ENCODE measurements around the gene ATP2B2.

The ATP2B2 gene

DNA sequence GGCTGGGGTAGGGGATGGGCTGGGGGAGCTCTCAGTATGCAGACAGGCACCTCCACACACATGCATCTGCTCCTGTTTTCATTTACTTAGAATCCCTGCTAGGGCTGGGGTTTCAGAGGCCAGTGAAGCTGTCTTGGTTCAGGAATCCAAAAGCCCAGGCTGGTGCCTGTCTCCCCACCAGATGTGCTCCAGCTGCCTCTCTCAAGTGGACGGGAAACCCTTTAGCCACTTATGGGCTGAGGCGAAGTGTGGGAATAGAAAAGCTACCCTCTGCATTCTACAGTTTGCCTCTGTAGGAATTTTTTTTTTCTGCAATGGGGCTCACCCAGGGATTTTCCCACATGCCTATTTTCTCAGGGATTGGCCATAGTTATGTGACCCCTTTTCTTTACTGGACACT is 72.5 kb downstream of the ATP2B2 start:
- Histone ChIP-seq H3K27me3 (ENCODE audit: insufficient read depth, poor library complexity, severe bottlenecking) (no peaks in the 10 kb centered on the region), H3K27ac (ENCODE audit: poor library complexity, severe bottlenecking) (no peak overlapping the region), H3K9me3 (ENCODE audit: severe bottlenecking) (no peaks in the 10 kb centered on the region), H3K4me1 (ENCODE audit: insufficient read depth, poor library complexity, severe bottlenecking) (no peaks in the 10 kb centered on the region), H3K36me3 (ENCODE audit: low read depth) (no peaks in the 10 kb centered on the region), H3K4me3 (ENCODE audit: severe bottlenecking) (no peak overlapping the region)
- no peak for DNase-seq (ENCODE audit: low spot score)
- TF ChIP-seq, protein P1, sequence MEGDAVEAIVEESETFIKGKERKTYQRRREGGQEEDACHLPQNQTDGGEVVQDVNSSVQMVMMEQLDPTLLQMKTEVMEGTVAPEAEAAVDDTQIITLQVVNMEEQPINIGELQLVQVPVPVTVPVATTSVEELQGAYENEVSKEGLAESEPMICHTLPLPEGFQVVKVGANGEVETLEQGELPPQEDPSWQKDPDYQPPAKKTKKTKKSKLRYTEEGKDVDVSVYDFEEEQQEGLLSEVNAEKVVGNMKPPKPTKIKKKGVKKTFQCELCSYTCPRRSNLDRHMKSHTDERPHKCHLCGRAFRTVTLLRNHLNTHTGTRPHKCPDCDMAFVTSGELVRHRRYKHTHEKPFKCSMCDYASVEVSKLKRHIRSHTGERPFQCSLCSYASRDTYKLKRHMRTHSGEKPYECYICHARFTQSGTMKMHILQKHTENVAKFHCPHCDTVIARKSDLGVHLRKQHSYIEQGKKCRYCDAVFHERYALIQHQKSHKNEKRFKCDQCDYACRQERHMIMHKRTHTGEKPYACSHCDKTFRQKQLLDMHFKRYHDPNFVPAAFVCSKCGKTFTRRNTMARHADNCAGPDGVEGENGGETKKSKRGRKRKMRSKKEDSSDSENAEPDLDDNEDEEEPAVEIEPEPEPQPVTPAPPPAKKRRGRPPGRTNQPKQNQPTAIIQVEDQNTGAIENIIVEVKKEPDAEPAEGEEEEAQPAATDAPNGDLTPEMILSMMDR (IDR thresholded peaks at IDR 0.05; ENCODE audit: poor library complexity, severe bottlenecking) = no peak
- ATAC-seq (ENCODE audit: low read depth) = no peak

DNA sequence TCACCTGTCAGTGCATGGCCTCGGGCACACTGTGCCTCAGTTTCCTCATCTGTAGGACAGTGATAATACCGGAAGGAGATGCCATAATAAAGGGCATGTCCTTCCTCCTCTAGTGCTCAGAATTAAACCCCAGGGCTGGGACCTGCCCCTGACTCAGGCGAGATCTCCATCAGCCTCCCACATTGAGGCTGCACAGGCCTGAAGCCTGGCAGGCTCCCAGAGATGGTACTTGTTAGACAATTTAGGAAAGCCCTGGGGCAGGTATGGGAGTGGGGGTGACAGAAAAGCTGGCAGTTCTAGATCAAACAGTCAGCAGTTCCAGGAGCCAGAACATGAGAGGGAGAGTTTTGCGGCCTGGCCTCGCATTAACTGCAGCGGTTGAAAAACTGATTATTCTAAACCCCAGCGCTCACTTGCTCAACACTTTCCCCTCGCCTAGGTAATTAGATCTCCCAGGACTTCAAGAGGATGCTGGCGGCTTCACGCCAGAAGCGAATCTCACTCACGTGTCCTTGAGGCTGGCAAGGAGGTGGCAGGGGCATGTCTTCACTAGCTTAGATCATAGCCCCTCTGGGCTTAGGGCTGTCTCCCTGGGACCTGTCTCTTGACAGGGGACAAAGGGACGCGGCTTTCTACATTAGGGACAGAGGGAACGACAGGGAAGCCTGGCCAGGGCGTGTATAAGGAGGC is 73.1 kb downstream of the ATP2B2 start:
- no peak overlapping the region for H3K4me3 ChIP-seq (ENCODE audit: severe bottlenecking)
- DNase-seq (ENCODE audit: low spot score) (no peak), ATAC-seq (ENCODE audit: low read depth) (no peak; the same call in 2 of the 3 replicates)
- no peak overlapping the region for H3K27ac ChIP-seq (ENCODE audit: poor library complexity, severe bottlenecking)
- no peaks in the 10 kb centered on the region for H3K4me1 ChIP-seq (ENCODE audit: insufficient read depth, poor library complexity, severe bottlenecking)
- no peaks in the 10 kb centered on the region for H3K9me3 ChIP-seq (ENCODE audit: severe bottlenecking)
- TF ChIP-seq, protein P1 (IDR thresholded peaks at IDR 0.05; ENCODE audit: poor library complexity, severe bottlenecking) = no peak
- H3K27me3 ChIP-seq (ENCODE audit: insufficient read depth, poor library complexity, severe bottlenecking) = no peaks in the 10 kb centered on the region
- H3K36me3 ChIP-seq (ENCODE audit: low read depth) = no peaks in the 10 kb centered on the region

DNA sequence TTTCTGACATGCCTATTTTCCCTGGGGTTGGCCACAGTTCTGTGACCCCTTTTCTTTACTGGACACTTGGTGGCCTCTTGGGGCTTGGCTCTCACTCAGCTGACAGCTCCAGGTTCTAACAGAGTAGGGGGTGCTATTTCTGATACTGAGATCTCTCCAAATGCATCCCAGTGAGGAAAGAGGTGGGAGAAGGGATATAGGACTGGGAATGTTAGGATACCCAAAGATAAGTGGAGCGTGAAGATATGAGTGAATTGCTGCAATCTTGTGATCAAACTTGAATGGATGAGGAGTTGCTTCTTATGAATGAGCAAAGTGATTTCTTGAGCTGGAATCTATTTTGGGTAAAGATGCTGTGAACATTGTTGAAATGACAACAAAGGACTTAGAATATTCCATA is 74.6 kb downstream of the ATP2B2 start:
- Histone ChIP-seq H3K4me3 (ENCODE audit: severe bottlenecking) (no peak overlapping the region), H3K36me3 (ENCODE audit: low read depth) (no peaks in the 10 kb centered on the region), H3K27me3 (ENCODE audit: insufficient read depth, poor library complexity, severe bottlenecking) (no peaks in the 10 kb centered on the region), H3K9me3 (ENCODE audit: severe bottlenecking) (no peaks in the 10 kb centered on the region), H3K4me1 (ENCODE audit: insufficient read depth, poor library complexity, severe bottlenecking) (no peaks in the 10 kb centered on the region), H3K27ac (ENCODE audit: poor library complexity, severe bottlenecking) (no peak overlapping the region)
- DNase-seq (ENCODE audit: low spot score) (no peak), ATAC-seq (ENCODE audit: low read depth) (no peak)
- TF ChIP-seq, protein P1 (IDR thresholded peaks at IDR 0.05; ENCODE audit: poor library complexity, severe bottlenecking) = no peak

DNA sequence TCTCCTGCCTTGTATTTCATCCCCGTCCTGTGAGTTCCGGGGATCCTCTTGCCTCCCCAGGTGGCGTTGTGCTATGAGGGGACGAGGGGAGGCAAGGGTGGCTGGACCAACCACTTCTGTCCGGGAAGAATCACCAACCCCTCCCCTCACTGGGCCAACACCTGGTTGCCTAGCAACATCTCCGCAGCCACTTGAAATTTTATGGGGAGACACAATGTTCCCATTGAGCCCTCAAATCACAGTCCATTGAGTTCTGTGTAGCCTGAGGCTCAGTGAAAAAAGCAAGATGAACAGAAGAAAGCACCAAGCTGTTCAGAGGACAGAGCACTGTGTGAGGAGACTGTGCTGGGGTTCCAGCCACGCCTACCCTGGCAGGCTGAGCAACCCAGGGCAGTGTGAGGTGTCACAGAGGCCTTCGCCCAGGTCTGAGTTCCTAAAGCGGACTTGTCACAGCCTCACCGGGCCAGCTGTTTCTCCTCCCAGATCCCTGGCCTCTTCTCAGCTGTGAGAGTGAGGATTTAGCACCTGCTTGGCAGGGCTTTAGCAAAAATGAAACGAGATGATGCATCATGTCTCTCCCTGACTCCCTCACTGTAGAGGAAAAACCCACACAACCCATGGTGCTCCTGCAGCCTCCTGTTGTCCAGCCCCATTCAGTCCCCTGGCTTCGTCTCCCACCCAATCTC is 76.8 kb downstream of the ATP2B2 start:
- no peaks in the 10 kb centered on the region for H3K27me3 ChIP-seq (ENCODE audit: insufficient read depth, poor library complexity, severe bottlenecking)
- no peaks in the 10 kb centered on the region for H3K4me1 ChIP-seq (ENCODE audit: insufficient read depth, poor library complexity, severe bottlenecking)
- ATAC-seq (ENCODE audit: low read depth) (no peak), DNase-seq (ENCODE audit: low spot score) (no peak)
- H3K27ac ChIP-seq (ENCODE audit: poor library complexity, severe bottlenecking) = no peak overlapping the region
- TF ChIP-seq, protein P1 (IDR thresholded peaks at IDR 0.05; ENCODE audit: poor library complexity, severe bottlenecking) = no peak
- no peaks in the 10 kb centered on the region for H3K36me3 ChIP-seq (ENCODE audit: low read depth)
- no peak overlapping the region for H3K4me3 ChIP-seq (ENCODE audit: severe bottlenecking)
- no peaks in the 10 kb centered on the region for H3K9me3 ChIP-seq (ENCODE audit: severe bottlenecking)

Measured in RWPE2 (cell line).